Measurements from ENCODE around the gene OR6A2.

The OR6A2 gene

GRCh38 chr11:6799402-6799801, at the start of gene OR6A2:
OR6A2 (minus strand) TSS chr11:6799689; CDS start chr11:6795708, 3,981 bp downstream.
- Histone ChIP-seq H3K9ac (ENCODE audit: low read length) (no peak within 1 kb of the TSS), H3K36me3 (ENCODE audit: control insufficient read depth, insufficient read depth, low read length, severe bottlenecking) (no peaks in the 10 kb centered on the region), H3K9me3 (ENCODE audit: control insufficient read depth, low read length) (no peaks in the 10 kb centered on the region), H3K27me3 (replicated peaks; ENCODE audit: control insufficient read depth, insufficient read depth, low read length) (no peaks in the 10 kb centered on the region), H3K4me1 (ENCODE audit: control insufficient read depth, insufficient read depth, low read length) (no peaks in the 10 kb centered on the region), H3K4me3 (ENCODE audit: low read length) (no peak within 1 kb of the TSS)
- no peak for DNase-seq (ENCODE audit: low read depth)

- Histone ChIP-seq H3K27me3 (replicated peaks; ENCODE audit: control insufficient read depth, insufficient read depth, low read length) (no peaks in the 10 kb centered on the region), H3K9me3 (ENCODE audit: control insufficient read depth, low read length) (peaks cover 9% of the 10 kb centered on the region), H3K36me3 (ENCODE audit: control insufficient read depth, insufficient read depth, low read length, severe bottlenecking) (no peaks in the 10 kb centered on the region), H3K9ac (ENCODE audit: low read length) (no peak within 1 kb of the TSS), H3K4me1 (ENCODE audit: control insufficient read depth, insufficient read depth, low read length) (no peaks in the 10 kb centered on the region), H3K4me3 (ENCODE audit: low read length) (no peak within 1 kb of the TSS)
- no peak for DNase-seq (ENCODE audit: low read depth)
Observed at GRCh38 chr11:6845383-6845782, 45.9 kb upstream of the OR6A2 start, which contains the start of gene OR10A5. OR10A5 (plus strand) TSS chr11:6845683; CDS start chr11:6845683, 0 bp downstream.

- no peak for DNase-seq (ENCODE audit: low read depth)
- no peaks in the 10 kb centered on the region for H3K27me3 ChIP-seq (replicated peaks; ENCODE audit: control insufficient read depth, insufficient read depth, low read length)
- no peak overlapping the region for H3K4me3 ChIP-seq (ENCODE audit: low read length)
- no peak overlapping the region for H3K9ac ChIP-seq (ENCODE audit: low read length)
- H3K4me1 ChIP-seq (ENCODE audit: control insufficient read depth, insufficient read depth, low read length), result no peaks in the 10 kb centered on the region
- H3K36me3 ChIP-seq (ENCODE audit: control insufficient read depth, insufficient read depth, low read length, severe bottlenecking), result no peaks in the 10 kb centered on the region
- peaks cover 9% of the 10 kb centered on the region for H3K9me3 ChIP-seq (ENCODE audit: control insufficient read depth, low read length)
Observed at GRCh38 chr11:6844356-6844755, 44.9 kb upstream of the OR6A2 start.

DNA sequence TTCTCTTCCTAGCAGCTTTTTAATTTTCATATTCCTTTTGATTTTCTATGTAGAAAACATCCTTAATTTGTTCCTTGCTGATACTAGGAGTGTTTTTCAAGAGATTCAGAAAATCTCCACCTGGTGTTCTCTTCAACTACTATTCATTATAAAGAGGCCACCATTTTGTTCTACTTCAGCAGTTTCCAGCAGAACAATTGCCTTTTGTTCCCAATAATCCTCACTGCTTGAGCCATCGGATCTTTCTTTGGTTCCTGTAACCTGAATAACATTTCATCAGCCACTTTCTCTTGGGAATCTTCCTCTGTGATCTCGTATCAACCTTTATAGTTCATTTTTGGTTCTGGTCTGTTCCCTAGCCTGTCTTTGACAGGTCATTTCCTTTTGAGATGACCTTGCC, 44.2 kb upstream of the OR6A2 start:
- no peaks in the 10 kb centered on the region for H3K27me3 ChIP-seq (replicated peaks; ENCODE audit: control insufficient read depth, insufficient read depth, low read length)
- no peak for DNase-seq (ENCODE audit: low read depth)
- H3K4me1 ChIP-seq (ENCODE audit: control insufficient read depth, insufficient read depth, low read length), result no peaks in the 10 kb centered on the region
- no peaks in the 10 kb centered on the region for H3K36me3 ChIP-seq (ENCODE audit: control insufficient read depth, insufficient read depth, low read length, severe bottlenecking)
- peaks cover 9% of the 10 kb centered on the region for H3K9me3 ChIP-seq (ENCODE audit: control insufficient read depth, low read length)
- H3K9ac ChIP-seq (ENCODE audit: low read length), result no peak overlapping the region
- H3K4me3 ChIP-seq (ENCODE audit: low read length), result no peak overlapping the region

DNA sequence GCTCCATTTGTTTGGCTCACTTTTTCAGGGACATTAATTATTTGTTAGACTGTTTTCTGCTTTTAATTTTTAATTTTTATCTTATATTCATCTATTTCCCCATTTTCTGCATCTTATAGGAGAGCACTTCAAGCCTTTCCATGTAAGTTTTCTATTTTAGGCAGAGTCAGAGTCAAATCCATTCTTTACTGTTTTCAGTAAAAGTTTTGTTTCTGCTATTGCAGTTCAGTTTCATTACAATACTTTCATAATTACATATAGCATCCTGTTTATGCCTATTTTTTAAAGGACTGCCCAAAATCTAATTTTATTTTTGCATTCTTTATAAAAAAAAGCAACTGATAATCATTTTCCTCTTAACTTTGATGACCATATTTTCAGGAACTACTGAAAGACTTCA, 42.2 kb upstream of the OR6A2 start:
- DNase-seq (ENCODE audit: low read depth), result no peak
- H3K27me3 ChIP-seq (replicated peaks; ENCODE audit: control insufficient read depth, insufficient read depth, low read length), result no peaks in the 10 kb centered on the region
- H3K4me1 ChIP-seq (ENCODE audit: control insufficient read depth, insufficient read depth, low read length), result no peaks in the 10 kb centered on the region
- no peaks in the 10 kb centered on the region for H3K36me3 ChIP-seq (ENCODE audit: control insufficient read depth, insufficient read depth, low read length, severe bottlenecking)
- H3K4me3 ChIP-seq (ENCODE audit: low read length), result no peak overlapping the region
- peaks cover 9% of the 10 kb centered on the region for H3K9me3 ChIP-seq (ENCODE audit: control insufficient read depth, low read length)
- H3K9ac ChIP-seq (ENCODE audit: low read length), result no peak overlapping the region

GRCh38 chr11:6834021-6834420, 34.5 kb upstream of the OR6A2 start:
- Histone ChIP-seq H3K4me3 (ENCODE audit: low read length) (no peak overlapping the region), H3K36me3 (ENCODE audit: control insufficient read depth, insufficient read depth, low read length, severe bottlenecking) (no peaks in the 10 kb centered on the region), H3K9ac (ENCODE audit: low read length) (no peak overlapping the region), H3K9me3 (ENCODE audit: control insufficient read depth, low read length) (no peaks in the 10 kb centered on the region), H3K4me1 (ENCODE audit: control insufficient read depth, insufficient read depth, low read length) (no peaks in the 10 kb centered on the region), H3K27me3 (replicated peaks; ENCODE audit: control insufficient read depth, insufficient read depth, low read length) (no peaks in the 10 kb centered on the region)
- DNase-seq (ENCODE audit: low read depth), result no peak

DNA sequence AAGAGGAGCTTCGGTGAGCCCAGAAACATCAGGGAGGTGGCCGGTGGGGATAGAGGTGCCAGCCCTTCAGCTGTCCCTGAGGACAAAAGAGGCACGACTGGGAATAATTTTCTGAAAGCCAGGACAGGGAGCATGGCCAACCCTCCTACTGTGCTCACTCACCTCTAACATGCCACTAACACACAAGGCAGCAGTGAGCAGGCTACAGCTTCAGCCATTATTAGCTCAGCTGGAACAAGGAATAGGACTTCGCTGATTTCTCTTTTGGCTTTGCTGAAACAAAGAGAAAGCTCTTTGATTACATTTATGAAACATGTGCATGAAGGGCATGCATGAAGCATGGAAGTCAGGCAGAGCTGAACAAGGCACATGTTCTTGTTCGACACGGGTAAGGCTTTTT, 33.9 kb upstream of the OR6A2 start:
- Histone ChIP-seq H3K36me3 (ENCODE audit: control insufficient read depth, insufficient read depth, low read length, severe bottlenecking) (no peaks in the 10 kb centered on the region), H3K4me3 (ENCODE audit: low read length) (no peak overlapping the region), H3K9me3 (ENCODE audit: control insufficient read depth, low read length) (no peaks in the 10 kb centered on the region), H3K27me3 (replicated peaks; ENCODE audit: control insufficient read depth, insufficient read depth, low read length) (no peaks in the 10 kb centered on the region), H3K9ac (ENCODE audit: low read length) (no peak overlapping the region), H3K4me1 (ENCODE audit: control insufficient read depth, insufficient read depth, low read length) (no peaks in the 10 kb centered on the region)
- no peak for DNase-seq (ENCODE audit: low read depth)

DNA sequence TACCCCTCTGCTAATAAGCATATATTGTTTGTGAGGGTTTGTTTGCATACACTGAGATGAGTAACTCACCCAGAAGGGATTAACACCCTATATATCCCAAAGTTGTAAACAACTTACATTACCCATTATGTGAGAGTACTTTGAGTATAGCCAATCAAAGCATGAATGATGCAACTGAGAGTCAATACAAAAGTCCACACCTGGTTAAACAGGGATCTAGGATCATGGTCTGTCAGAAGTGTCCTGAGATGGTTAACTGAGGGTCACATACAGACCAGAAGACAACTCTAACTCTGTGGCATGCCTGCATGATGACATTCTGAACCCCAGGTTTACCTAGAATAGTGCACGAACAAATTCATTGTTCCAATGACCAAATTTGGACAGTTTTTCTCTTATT, 28.6 kb upstream of the OR6A2 start:
- Histone ChIP-seq H3K4me3 (ENCODE audit: low read length) (no peak overlapping the region), H3K9me3 (ENCODE audit: control insufficient read depth, low read length) (no peaks in the 10 kb centered on the region), H3K27me3 (replicated peaks; ENCODE audit: control insufficient read depth, insufficient read depth, low read length) (no peaks in the 10 kb centered on the region), H3K36me3 (ENCODE audit: control insufficient read depth, insufficient read depth, low read length, severe bottlenecking) (no peaks in the 10 kb centered on the region), H3K4me1 (ENCODE audit: control insufficient read depth, insufficient read depth, low read length) (no peaks in the 10 kb centered on the region), H3K9ac (ENCODE audit: low read length) (no peak overlapping the region)
- no peak for DNase-seq (ENCODE audit: low read depth)

- Histone ChIP-seq H3K27me3 (replicated peaks; ENCODE audit: control insufficient read depth, insufficient read depth, low read length) (no peaks in the 10 kb centered on the region), H3K36me3 (ENCODE audit: control insufficient read depth, insufficient read depth, low read length, severe bottlenecking) (no peaks in the 10 kb centered on the region)
- DNase-seq (ENCODE audit: low read depth), result no peak
Observed at GRCh38 chr11:6825231-6825744, 25.8 kb upstream of the OR6A2 start.

GRCh38 chr11:6824136-6824823, 24.8 kb upstream of the OR6A2 start:
- Histone ChIP-seq H3K9me3 (ENCODE audit: control insufficient read depth, low read length) (peaks cover 9% of the 10 kb centered on the region), H3K4me3 (ENCODE audit: low read length) (no peak overlapping the region), H3K27me3 (replicated peaks; ENCODE audit: control insufficient read depth, insufficient read depth, low read length) (no peaks in the 10 kb centered on the region), H3K36me3 (ENCODE audit: control insufficient read depth, insufficient read depth, low read length, severe bottlenecking) (no peaks in the 10 kb centered on the region), H3K4me1 (ENCODE audit: control insufficient read depth, insufficient read depth, low read length) (no peaks in the 10 kb centered on the region), H3K9ac (ENCODE audit: low read length) (no peak overlapping the region)
- no peak for DNase-seq (ENCODE audit: low read depth)

More at GRCh38 chr11:6825231-6825744, 25.8 kb upstream of the OR6A2 start:
- Histone ChIP-seq H3K9ac (ENCODE audit: low read length) (no peak overlapping the region), H3K9me3 (ENCODE audit: control insufficient read depth, low read length) (peaks cover 3% of the 10 kb centered on the region), H3K4me1 (ENCODE audit: control insufficient read depth, insufficient read depth, low read length) (no peaks in the 10 kb centered on the region), H3K4me3 (ENCODE audit: low read length) (no peak overlapping the region)

DNA sequence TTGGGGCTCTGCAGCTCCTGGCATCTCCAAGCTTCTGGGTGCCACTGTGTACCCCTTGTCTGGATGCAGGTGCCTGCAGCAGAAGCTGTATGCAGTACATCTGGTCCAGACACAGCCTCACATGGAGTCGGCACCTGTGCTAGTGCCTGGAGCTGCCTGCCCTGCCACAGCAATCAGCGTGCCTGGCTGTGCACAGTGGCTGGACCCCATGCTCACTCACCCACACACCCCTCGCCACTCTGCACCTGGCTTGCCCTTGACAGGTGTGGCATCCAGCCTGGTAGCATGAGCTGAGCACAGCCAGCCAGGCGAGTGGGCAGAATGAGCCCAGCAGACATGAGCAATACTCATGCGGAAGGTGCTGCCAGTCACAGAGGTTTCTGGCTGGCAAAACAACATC, 19.5 kb upstream of the OR6A2 start:
- Histone ChIP-seq H3K36me3 (ENCODE audit: control insufficient read depth, insufficient read depth, low read length, severe bottlenecking) (no peaks in the 10 kb centered on the region), H3K27me3 (replicated peaks; ENCODE audit: control insufficient read depth, insufficient read depth, low read length) (peaks cover 2% of the 10 kb centered on the region), H3K9ac (ENCODE audit: low read length) (no peak overlapping the region), H3K4me3 (ENCODE audit: low read length) (no peak overlapping the region), H3K4me1 (ENCODE audit: control insufficient read depth, insufficient read depth, low read length) (no peaks in the 10 kb centered on the region), H3K9me3 (ENCODE audit: control insufficient read depth, low read length) (peaks cover 9% of the 10 kb centered on the region)
- DNase-seq (ENCODE audit: low read depth), result no peak

GRCh38 chr11:6817694-6818093, 18.2 kb upstream of the OR6A2 start:
- no peaks in the 10 kb centered on the region for H3K4me1 ChIP-seq (ENCODE audit: control insufficient read depth, insufficient read depth, low read length)
- no peak for DNase-seq (ENCODE audit: low read depth)

More at GRCh38 chr11:6817694-6818093, 18.2 kb upstream of the OR6A2 start:
- peaks cover 9% of the 10 kb centered on the region for H3K9me3 ChIP-seq (ENCODE audit: control insufficient read depth, low read length)
- no peaks in the 10 kb centered on the region for H3K36me3 ChIP-seq (ENCODE audit: control insufficient read depth, insufficient read depth, low read length, severe bottlenecking)
- no peak overlapping the region for H3K4me3 ChIP-seq (ENCODE audit: low read length)
- H3K9ac ChIP-seq (ENCODE audit: low read length), result no peak overlapping the region
- peaks cover 12% of the 10 kb centered on the region for H3K27me3 ChIP-seq (replicated peaks; ENCODE audit: control insufficient read depth, insufficient read depth, low read length)

Data from adipocyte (in vitro differentiated cells).